Hepatocyte (in vitro differentiated cells): ENCODE data around the gene TRAPPC11. TPM values are rescaled to one million over a fixed set of nuclear protein-coding genes. Genes with fewer than 3 reads are reported as not detected.
"Not testable (repeated sequence)": the region's sequence is repeated elsewhere in the genome, so short reads cannot be mapped to it uniquely, and the experiment has no call there.

Experiments used
- DNase-seq: peaks from one replicate; pipeline ENCODE4 v3.0.0-alpha.2; 2016; ENCODE audit warnings: low spot score
- H2AFZ ChIP-seq: fragments of 200-600 bp; sonication (generic); 2 replicates; pipeline ENCODE4 v1.6.0; 2016; ENCODE audit warnings: antibody characterized with exemption, mild to moderate bottlenecking
- H3K27ac ChIP-seq: fragments of 200-600 bp; sonication (generic); 2 replicates; pipeline ENCODE4 v1.5.1; 2016; ENCODE audit warnings: mild to moderate bottlenecking
- H3K27me3 ChIP-seq: fragments of 200-600 bp; sonication (generic); 2 replicates; pipeline ENCODE4 v1.6.1; 2016
- H3K36me3 ChIP-seq: fragments of 200-600 bp; sonication (generic); replicated peaks from 2 replicates; pipeline ENCODE4 v1.5.1; 2016; ENCODE audit warnings: low read depth; ENCODE audit not compliant: insufficient read depth
- H3K4me1 ChIP-seq: fragments of 200-600 bp; sonication (generic); 2 replicates; pipeline ENCODE4 v1.5.1; 2016; ENCODE audit warnings: mild to moderate bottlenecking, moderate library complexity; ENCODE audit not compliant: insufficient read depth
- H3K4me2 ChIP-seq: fragments of 200-600 bp; sonication (generic); 2 replicates; pipeline ENCODE4 v1.6.0; 2016
- H3K4me3 ChIP-seq: fragments of 200-600 bp; sonication (generic); 2 replicates; pipeline ENCODE4 v1.5.1; 2016; ENCODE audit warnings: mild to moderate bottlenecking
- H3K79me2 ChIP-seq: fragments of 200-600 bp; sonication (generic); 2 replicates; pipeline ENCODE4 v1.6.0; 2017; ENCODE audit warnings: mild to moderate bottlenecking
- H3K9me2 ChIP-seq: fragments of 200-600 bp; sonication (generic); replicated peaks from 2 replicates; pipeline ENCODE4 v1.6.0; 2017; ENCODE audit warnings: mild to moderate bottlenecking; ENCODE audit not compliant: insufficient read depth
- H3K9me3 ChIP-seq: fragments of 200-600 bp; sonication (generic); 2 replicates; pipeline ENCODE4 v1.5.1; 2016; ENCODE audit warnings: low read depth, mild to moderate bottlenecking
- H4K20me1 ChIP-seq: fragments of 200-600 bp; sonication (generic); 2 replicates; pipeline ENCODE4 v1.6.0; 2016; ENCODE audit warnings: mild to moderate bottlenecking; ENCODE audit not compliant: insufficient read depth, poor library complexity, severe bottlenecking
- CTCF ChIP-seq: fragments of 200-600 bp; sonication (generic); IDR thresholded peaks from 2 replicates; pipeline ENCODE4 v1.5.1; 2016; ENCODE audit warnings: antibody characterized with exemption, mild to moderate bottlenecking; ENCODE audit not compliant: poor library complexity
- EZH2 ChIP-seq: fragments of 200-600 bp; sonication (generic); IDR thresholded peaks from 2 replicates; pipeline ENCODE4 v1.6.1; 2016; ENCODE audit warnings: antibody characterized with exemption, mild to moderate bottlenecking, borderline replicate concordance
- EZH2phosphoT487 ChIP-seq: fragments of 200-600 bp; sonication (generic); IDR thresholded peaks from one replicate; pipeline ENCODE4 v1.6.1; 2018; ENCODE audit warnings: antibody characterized with exemption, mild to moderate bottlenecking, low read depth, moderate library complexity; ENCODE audit not compliant: unreplicated experiment, severe bottlenecking
- WGBS: methylation state at CpG from one replicate; pipeline ENCODE4 v1.1.6; 2016; ENCODE audit warnings: low lambda C conversion rate; ENCODE audit errors: missing lambda C conversion rate; 5-methylcytosine and 5-hydroxymethylcytosine counted together
- polyA plus RNA-seq: library from polyadenylated mRNA; unstranded; fragments of >200 nt; fragmentation: Nextera tagmentation; extraction: Ambion mirVana; gene quantifications from 2 replicates; pipeline ENCODE4 v1.2.1, GENCODE V29; 2016
- total RNA-seq: library from RNA; depleted of rRNA; stranded (reverse); fragments of >200 nt; gene quantifications from 2 replicates; pipeline ENCODE4 v1.2.3, GENCODE V29; 2014

The TRAPPC11 gene
- total and polyA plus RNA-seq, 2 experiments from 2014 or later, result 13.8 to 29.0 TPM

GRCh38 chr4:183620421-183620820 lies 38.7 kb upstream of the TRAPPC11 start:
- Histone ChIP-seq H3K4me1 (no peaks in the 10 kb centered on the region), H2AFZ (no peak overlapping the region), H3K27me3 (no peaks in the 10 kb centered on the region), H3K4me2 (no peak overlapping the region), H3K4me3 (no peak overlapping the region), H3K27ac (peak overlapping the region; percentile 15), H3K79me2 (peaks cover 3% of the 10 kb centered on the region), H4K20me1 (no peaks in the 10 kb centered on the region), H3K9me3 (no peaks in the 10 kb centered on the region), H3K36me3 (no peaks in the 10 kb centered on the region), H3K9me2 (no peaks in the 10 kb centered on the region)
- no peak for TF ChIP-seq EZH2phosphoT487
- TF ChIP-seq CTCF, result no peak
- no peak for TF ChIP-seq EZH2
- 94% methylated on average over 2 of the region's 2 CpGs for WGBS
- DNase-seq, result no peak

DNA sequence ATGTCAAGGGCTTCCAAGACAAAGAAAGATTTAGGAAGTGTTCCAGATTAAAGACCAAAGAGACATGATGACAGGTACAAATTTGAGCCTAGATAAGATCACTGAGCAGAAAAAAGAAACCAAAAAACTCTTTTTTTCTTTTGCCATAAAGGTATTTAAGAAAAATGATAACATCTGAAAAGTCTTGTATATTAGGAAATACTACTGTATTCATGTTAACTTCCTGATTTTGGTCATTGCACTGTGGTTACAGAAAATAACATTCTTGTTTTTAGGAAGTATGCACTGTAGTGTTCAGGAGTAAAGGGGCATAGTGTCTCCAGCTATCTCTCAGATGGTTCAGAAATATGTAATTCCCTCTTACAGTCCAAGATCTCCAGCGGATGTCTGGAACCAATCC lies 37.2 kb upstream of the TRAPPC11 start:
- no peak for DNase-seq
- Histone ChIP-seq H3K79me2 (peaks cover 3% of the 10 kb centered on the region), H3K4me3 (no peak overlapping the region), H3K9me3 (no peaks in the 10 kb centered on the region), H3K27me3 (no peaks in the 10 kb centered on the region), H3K36me3 (no peaks in the 10 kb centered on the region), H3K27ac (no peak overlapping the region), H4K20me1 (no peaks in the 10 kb centered on the region), H3K4me1 (no peaks in the 10 kb centered on the region), H2AFZ (no peak overlapping the region), H3K9me2 (no peaks in the 10 kb centered on the region), H3K4me2 (no peak overlapping the region)
- 87% methylated on average over 1 of the region's 1 CpG for WGBS
- TF ChIP-seq EZH2phosphoT487 (no peak), CTCF (no peak), EZH2 (no peak)

- Histone ChIP-seq H3K27ac (no peak overlapping the region), H2AFZ (no peak overlapping the region), H3K4me3 (no peak overlapping the region), H3K4me1 (no peaks in the 10 kb centered on the region), H3K36me3 (no peaks in the 10 kb centered on the region), H3K27me3 (no peaks in the 10 kb centered on the region), H4K20me1 (no peaks in the 10 kb centered on the region), H3K9me2 (no peaks in the 10 kb centered on the region), H3K4me2 (no peak overlapping the region), H3K79me2 (no peaks in the 10 kb centered on the region), H3K9me3 (no peaks in the 10 kb centered on the region)
- no peak for DNase-seq
- 90% methylated on average over 6 of the region's 6 CpGs for WGBS
- TF ChIP-seq CTCF (no peak), EZH2phosphoT487 (no peak)
Observed at GRCh38 chr4:183624548-183624947, 34.5 kb upstream of the TRAPPC11 start.

- Histone ChIP-seq H3K36me3 (no peaks in the 10 kb centered on the region), H3K9me3 (no peaks in the 10 kb centered on the region), H3K4me3 (no peak overlapping the region), H3K9me2 (no peaks in the 10 kb centered on the region), H3K4me1 (no peaks in the 10 kb centered on the region), H3K27ac (no peak overlapping the region), H3K79me2 (no peaks in the 10 kb centered on the region), H4K20me1 (no peaks in the 10 kb centered on the region), H2AFZ (no peak overlapping the region), H3K27me3 (no peaks in the 10 kb centered on the region), H3K4me2 (no peak overlapping the region)
- 85% methylated on average over 6 of the region's 6 CpGs for WGBS
- TF ChIP-seq EZH2 (no peak), CTCF (no peak), EZH2phosphoT487 (no peak)
- no peak for DNase-seq
Observed at GRCh38 chr4:183626168-183626567, 32.9 kb upstream of the TRAPPC11 start.

- not testable (repeated sequence) for H3K79me2 ChIP-seq, H3K36me3 ChIP-seq, H2AFZ ChIP-seq, H4K20me1 ChIP-seq, H3K27ac ChIP-seq, H3K27me3 ChIP-seq, DNase-seq, H3K4me2 ChIP-seq, H3K9me2 ChIP-seq, H3K4me1 ChIP-seq, H3K4me3 ChIP-seq, H3K9me3 ChIP-seq
- WGBS, result 92% methylated on average over 5 of the region's 5 CpGs
Observed at GRCh38 chr4:183627286-183627685, 31.8 kb upstream of the TRAPPC11 start.
